ENCODE measurements around the gene USH2A. TPM values are rescaled to one million over a fixed set of nuclear protein-coding genes. Genes with fewer than 3 reads are reported as not detected.
A peak's percentile ranks its signal among the peaks of the same experiment; 100 is the strongest.

Gene USH2A
- total RNA-seq, 2 donors from 2014 or later: 0.62 to 3.1 TPM

DNA sequence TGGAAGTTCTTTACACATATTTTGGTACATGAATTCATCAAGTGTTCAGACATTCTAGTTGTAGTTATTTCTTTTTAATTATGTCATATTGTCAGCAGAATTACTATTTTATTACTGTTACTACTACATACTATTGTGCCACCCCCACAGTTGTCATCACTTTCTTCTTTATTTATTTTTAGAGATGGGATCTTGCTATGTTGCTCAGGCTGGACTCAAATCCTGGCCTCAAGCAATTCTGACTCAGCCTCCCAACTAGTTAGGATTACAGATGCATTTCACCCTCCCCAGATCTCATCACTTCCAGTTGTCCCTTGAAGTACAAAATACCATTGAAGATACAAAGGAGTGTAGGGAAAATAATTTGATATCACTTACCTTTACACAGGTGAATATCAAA is 598.2 kb downstream of the USH2A start:
- H3K36me3 Mint-ChIP-seq (ENCODE audit: low read depth): peaks cover 3% of the 10 kb centered on the region

DNA sequence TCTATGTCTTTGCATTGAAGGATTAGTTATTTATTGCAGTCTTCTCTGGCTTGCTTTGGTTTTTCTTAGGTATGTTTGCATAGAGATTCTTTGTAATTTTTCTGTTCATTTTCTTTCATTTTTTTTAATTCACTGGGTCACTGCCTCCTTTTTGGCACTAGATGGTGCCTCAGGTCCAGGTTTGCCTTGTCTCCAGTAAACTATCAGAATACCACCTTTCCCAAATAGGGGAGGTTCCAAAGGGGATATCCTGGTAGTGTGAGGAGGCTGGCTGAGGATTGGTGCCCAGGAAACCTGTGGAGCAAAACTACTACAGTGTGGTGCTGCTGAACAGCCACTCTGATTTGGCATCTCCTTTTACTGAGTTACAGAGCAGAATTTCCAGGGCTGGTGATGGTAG is 599.0 kb downstream of the USH2A start:
- Histone ChIP-seq H3K27ac (ENCODE audit: low read depth, low read length) (no peak overlapping the region), H3K9me3 (ENCODE audit: control insufficient read depth, low read length) (no peaks in the 10 kb centered on the region), H3K4me3 (ENCODE audit: low read length) (no peak overlapping the region), H3K4me1 (ENCODE audit: control insufficient read depth, insufficient read depth, low read length) (no peaks in the 10 kb centered on the region), H3K36me3 (ENCODE audit: control insufficient read depth, insufficient read depth, low read length) (no peaks in the 10 kb centered on the region), H3K9ac (ENCODE audit: extremely low read depth, low read length, poor library complexity, severe bottlenecking) (no peak overlapping the region), H3K27me3 (ENCODE audit: control insufficient read depth, insufficient read depth, low read length, poor library complexity, severe bottlenecking) (no peaks in the 10 kb centered on the region)
- peak; percentile 73 for DNase-seq
- H3K27me3 Mint-ChIP-seq (ENCODE audit: insufficient read depth): no peaks in the 10 kb centered on the region
- H3K36me3 Mint-ChIP-seq (ENCODE audit: low read depth): no peaks in the 10 kb centered on the region
- no peak overlapping the region for H3K4me3 Mint-ChIP-seq
- no peaks in the 10 kb centered on the region for H3K4me1 Mint-ChIP-seq
- no peak overlapping the region for H3K27ac Mint-ChIP-seq
- H3K9me3 Mint-ChIP-seq: no peaks in the 10 kb centered on the region
- TF ChIP-seq, protein P1, sequence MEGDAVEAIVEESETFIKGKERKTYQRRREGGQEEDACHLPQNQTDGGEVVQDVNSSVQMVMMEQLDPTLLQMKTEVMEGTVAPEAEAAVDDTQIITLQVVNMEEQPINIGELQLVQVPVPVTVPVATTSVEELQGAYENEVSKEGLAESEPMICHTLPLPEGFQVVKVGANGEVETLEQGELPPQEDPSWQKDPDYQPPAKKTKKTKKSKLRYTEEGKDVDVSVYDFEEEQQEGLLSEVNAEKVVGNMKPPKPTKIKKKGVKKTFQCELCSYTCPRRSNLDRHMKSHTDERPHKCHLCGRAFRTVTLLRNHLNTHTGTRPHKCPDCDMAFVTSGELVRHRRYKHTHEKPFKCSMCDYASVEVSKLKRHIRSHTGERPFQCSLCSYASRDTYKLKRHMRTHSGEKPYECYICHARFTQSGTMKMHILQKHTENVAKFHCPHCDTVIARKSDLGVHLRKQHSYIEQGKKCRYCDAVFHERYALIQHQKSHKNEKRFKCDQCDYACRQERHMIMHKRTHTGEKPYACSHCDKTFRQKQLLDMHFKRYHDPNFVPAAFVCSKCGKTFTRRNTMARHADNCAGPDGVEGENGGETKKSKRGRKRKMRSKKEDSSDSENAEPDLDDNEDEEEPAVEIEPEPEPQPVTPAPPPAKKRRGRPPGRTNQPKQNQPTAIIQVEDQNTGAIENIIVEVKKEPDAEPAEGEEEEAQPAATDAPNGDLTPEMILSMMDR (conservative IDR thresholded peaks at IDR 0.05): peak; percentile 83

More for the DNA sequence above, 598.2 kb downstream of the USH2A start:
- Mint-ChIP-seq H3K27me3 (ENCODE audit: insufficient read depth) (no peaks in the 10 kb centered on the region), H3K4me3 (no peak overlapping the region), H3K9me3 (peaks cover 4% of the 10 kb centered on the region), H3K27ac (no peak overlapping the region), H3K4me1 (no peaks in the 10 kb centered on the region)
- Histone ChIP-seq H3K36me3 (ENCODE audit: control insufficient read depth, insufficient read depth, low read length) (no peaks in the 10 kb centered on the region), H3K27me3 (ENCODE audit: control insufficient read depth, insufficient read depth, low read length, poor library complexity, severe bottlenecking) (no peaks in the 10 kb centered on the region), H3K27ac (ENCODE audit: low read depth, low read length) (no peak overlapping the region), H3K9me3 (ENCODE audit: control insufficient read depth, low read length) (peaks cover 3% of the 10 kb centered on the region), H3K4me3 (ENCODE audit: low read length) (no peak overlapping the region), H3K4me1 (ENCODE audit: control insufficient read depth, insufficient read depth, low read length) (no peaks in the 10 kb centered on the region), H3K9ac (ENCODE audit: extremely low read depth, low read length, poor library complexity, severe bottlenecking) (no peak overlapping the region)
- TF ChIP-seq, protein P1 (conservative IDR thresholded peaks at IDR 0.05): no peak
- no peak for DNase-seq

DNA sequence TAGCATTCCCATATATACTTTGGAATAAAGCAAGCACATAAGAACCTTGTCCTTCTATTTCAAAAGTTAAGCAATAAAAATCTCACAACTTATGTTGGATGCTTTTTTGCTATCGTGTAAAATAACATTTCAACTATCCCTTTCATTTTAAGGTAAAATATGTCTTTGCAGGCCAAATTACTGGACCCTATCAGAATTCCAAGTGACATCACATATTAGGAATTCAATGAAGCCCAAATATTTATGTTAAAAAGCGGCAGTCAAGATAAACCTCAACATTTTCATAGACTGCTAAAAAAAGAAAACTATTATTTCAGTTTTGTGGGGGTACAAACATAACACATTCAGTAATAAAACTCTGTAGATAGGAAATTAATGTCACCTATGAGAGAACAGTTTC is 604.1 kb downstream of the USH2A start:
- no peaks in the 10 kb centered on the region for H3K4me1 Mint-ChIP-seq
- no peak overlapping the region for H3K27ac Mint-ChIP-seq
- WGBS, 2 experiments (ENCODE audit: insufficient coverage in 1 of 2, insufficient read length in 1 of 2): 93 to 100% methylated on average over 1 to 2 of the region's 2 CpGs
- Histone ChIP-seq H3K9ac (ENCODE audit: extremely low read depth, low read length, poor library complexity, severe bottlenecking) (no peak overlapping the region), H3K4me3 (ENCODE audit: low read length) (no peak overlapping the region), H3K27ac (ENCODE audit: low read depth, low read length) (no peak overlapping the region), H3K36me3 (ENCODE audit: control insufficient read depth, insufficient read depth, low read length) (no peaks in the 10 kb centered on the region), H3K9me3 (ENCODE audit: control insufficient read depth, low read length) (no peaks in the 10 kb centered on the region), H3K4me1 (ENCODE audit: control insufficient read depth, insufficient read depth, low read length) (no peaks in the 10 kb centered on the region), H3K27me3 (ENCODE audit: control insufficient read depth, insufficient read depth, low read length, poor library complexity, severe bottlenecking) (no peaks in the 10 kb centered on the region)
- no peak overlapping the region for H3K4me3 Mint-ChIP-seq
- H3K27me3 Mint-ChIP-seq (ENCODE audit: insufficient read depth): no peaks in the 10 kb centered on the region
- peaks cover 2% of the 10 kb centered on the region for H3K36me3 Mint-ChIP-seq (ENCODE audit: low read depth)
- no peak for DNase-seq
- TF ChIP-seq, protein P1 (conservative IDR thresholded peaks at IDR 0.05): no peak
- no peaks in the 10 kb centered on the region for H3K9me3 Mint-ChIP-seq

All from endodermal cell (in vitro differentiated cells).